Raji (cell line): ENCODE measurements around the gene USP7.

Source experiments
- POLR2A ChIP-seq: IDR thresholded peaks from 2 replicates; pipeline ENCODE4 v1.6.1; 2011; ENCODE audit warnings: low read depth, low read length, control low read depth; ENCODE audit not compliant: insufficient read depth

The USP7 gene

GRCh38 chr16:8946544-8946943 lies 17.2 kb downstream of the USP7 start:
- no peak for TF ChIP-seq POLR2A

GRCh38 chr16:8945626-8946296 lies 17.9 kb downstream of the USP7 start:
- TF ChIP-seq POLR2A, result no peak

- no peak for TF ChIP-seq POLR2A
These were observed 19.5 kb downstream of the USP7 start for GRCh38 chr16:8943966-8944759.

- TF ChIP-seq POLR2A, result no peak
These were observed 20.5 kb downstream of the USP7 start for GRCh38 chr16:8943001-8943763.

GRCh38 chr16:8941718-8942344 lies 21.9 kb downstream of the USP7 start:
- no peak for TF ChIP-seq POLR2A

GRCh38 chr16:8937803-8938202 lies 25.9 kb downstream of the USP7 start:
- TF ChIP-seq POLR2A, result no peak

GRCh38 chr16:8936421-8936820 lies 27.3 kb downstream of the USP7 start:
- TF ChIP-seq POLR2A, result no peak

GRCh38 chr16:8935989-8936388 lies 27.7 kb downstream of the USP7 start:
- no peak for TF ChIP-seq POLR2A

GRCh38 chr16:8934601-8935000 lies 29.1 kb downstream of the USP7 start:
- TF ChIP-seq POLR2A, result no peak

- no peak for TF ChIP-seq POLR2A
These were observed 31.8 kb downstream of the USP7 start for GRCh38 chr16:8931859-8932258.

GRCh38 chr16:8929086-8929748 lies 34.5 kb downstream of the USP7 start:
- no peak for TF ChIP-seq POLR2A

GRCh38 chr16:8928467-8928957 lies 35.2 kb downstream of the USP7 start:
- TF ChIP-seq POLR2A, result no peak

- no peak for TF ChIP-seq POLR2A
These were observed 36.9 kb downstream of the USP7 start for GRCh38 chr16:8926827-8927226.

GRCh38 chr16:8925455-8925854 lies 38.3 kb downstream of the USP7 start:
- TF ChIP-seq POLR2A, result no peak

- TF ChIP-seq POLR2A, result no peak
These were observed 39.5 kb downstream of the USP7 start for GRCh38 chr16:8924214-8924613.
